Measurements from ENCODE around the gene PPM1H.

GRCh38 chr12:62643486-62643885 lies 291.5 kb downstream of the PPM1H start:
- TF ChIP-seq CTCF (IDR thresholded peaks at IDR 0.05; ENCODE audit: borderline replicate concordance, extremely low read depth, low read length, poor library complexity, severe bottlenecking) (no peak), EZH2 (IDR thresholded peaks at IDR 0.05; ENCODE audit: borderline replicate concordance, low read depth, low read length, severe bottlenecking) (no peak)
